DND-41 (cell line): ENCODE measurements around the gene OGG1.

Experiments
- EZH2 ChIP-seq: IDR thresholded peaks from 3 replicates; pipeline ENCODE4 v1.6.1; 2012; ENCODE audit warnings: borderline replicate concordance, low read depth, mild to moderate bottlenecking, moderate library complexity, low read length, inconsistent platforms; ENCODE audit not compliant: severe bottlenecking
- TF ChIP-seq, protein P1 (sequence below): IDR thresholded peaks from 2 replicates; pipeline ENCODE4 v1.5.1; 2012; ENCODE audit warnings: borderline replicate concordance, low read length, moderate library complexity, mild to moderate bottlenecking; ENCODE audit not compliant: poor library complexity, severe bottlenecking; ENCODE audit errors: extremely low read depth

DNA sequence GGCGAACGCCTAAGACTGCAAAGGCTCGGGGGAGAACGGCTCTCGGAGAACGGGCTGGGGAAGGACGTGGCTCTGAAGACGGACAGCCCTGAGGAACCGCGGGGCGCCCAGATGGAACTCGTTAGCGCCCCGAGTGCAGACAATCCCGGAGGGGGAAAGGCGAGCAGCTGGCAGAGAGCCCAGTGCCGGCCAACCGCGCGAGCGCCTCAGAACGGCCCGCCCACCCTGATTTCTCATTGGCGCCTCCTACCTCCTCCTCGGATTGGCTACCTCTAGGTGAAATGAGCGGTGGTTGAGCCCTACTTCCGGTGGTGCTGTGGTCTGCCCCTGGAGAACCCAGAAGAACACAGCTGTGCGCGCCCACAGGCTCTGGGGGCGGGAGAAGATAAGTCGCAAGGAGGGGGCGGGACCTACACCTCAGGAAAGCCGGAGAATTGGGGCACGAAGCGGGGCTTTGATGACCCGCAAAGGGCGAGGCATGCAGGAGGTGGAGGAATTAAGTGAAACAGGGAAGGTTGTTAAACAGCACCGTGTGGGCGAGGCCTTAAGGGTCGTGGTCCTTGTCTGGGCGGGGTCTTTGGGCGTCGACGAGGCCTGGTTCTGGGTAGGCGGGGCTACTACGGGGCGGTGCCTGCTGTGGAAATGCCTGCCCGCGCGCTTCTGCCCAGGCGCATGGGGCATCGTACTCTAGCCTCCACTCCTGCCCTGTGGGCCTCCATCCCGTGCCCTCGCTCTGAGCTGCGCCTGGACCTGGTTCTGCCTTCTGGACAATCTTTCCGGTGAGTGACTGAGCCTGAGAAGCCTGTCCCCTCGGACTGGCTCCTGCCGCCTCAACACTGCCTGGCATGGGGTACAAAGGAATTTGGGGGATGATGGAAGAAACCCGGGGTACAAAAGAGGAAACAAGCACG is at the start of gene OGG1:
- TF ChIP-seq, protein P1, sequence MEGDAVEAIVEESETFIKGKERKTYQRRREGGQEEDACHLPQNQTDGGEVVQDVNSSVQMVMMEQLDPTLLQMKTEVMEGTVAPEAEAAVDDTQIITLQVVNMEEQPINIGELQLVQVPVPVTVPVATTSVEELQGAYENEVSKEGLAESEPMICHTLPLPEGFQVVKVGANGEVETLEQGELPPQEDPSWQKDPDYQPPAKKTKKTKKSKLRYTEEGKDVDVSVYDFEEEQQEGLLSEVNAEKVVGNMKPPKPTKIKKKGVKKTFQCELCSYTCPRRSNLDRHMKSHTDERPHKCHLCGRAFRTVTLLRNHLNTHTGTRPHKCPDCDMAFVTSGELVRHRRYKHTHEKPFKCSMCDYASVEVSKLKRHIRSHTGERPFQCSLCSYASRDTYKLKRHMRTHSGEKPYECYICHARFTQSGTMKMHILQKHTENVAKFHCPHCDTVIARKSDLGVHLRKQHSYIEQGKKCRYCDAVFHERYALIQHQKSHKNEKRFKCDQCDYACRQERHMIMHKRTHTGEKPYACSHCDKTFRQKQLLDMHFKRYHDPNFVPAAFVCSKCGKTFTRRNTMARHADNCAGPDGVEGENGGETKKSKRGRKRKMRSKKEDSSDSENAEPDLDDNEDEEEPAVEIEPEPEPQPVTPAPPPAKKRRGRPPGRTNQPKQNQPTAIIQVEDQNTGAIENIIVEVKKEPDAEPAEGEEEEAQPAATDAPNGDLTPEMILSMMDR, result no peak
- no peak for TF ChIP-seq EZH2
